HG02588 (cell line): Measurements from ENCODE around the gene RAN.
"Not testable (repeated sequence)": the region's sequence is repeated elsewhere in the genome, so short reads cannot be mapped to it uniquely, and the experiment has no call there.

ENCODE experiments used
- ATAC-seq: cut with Tn5 transposase; IDR thresholded peaks from one replicate; pipeline ENCODE4 v1.9.1; 2021; ENCODE audit warnings: mild to moderate bottlenecking, moderate library complexity; ENCODE audit not compliant: unreplicated experiment

Gene RAN

GRCh38 chr12:130871286-130872178, at the start of gene RAN:
RAN (plus strand) TSS chr12:130872066; CDS start chr12:130872594, 528 bp downstream.
- ATAC-seq: peak; percentile 73

- ATAC-seq: no peak
Observed at GRCh38 chr12:130825771-130826150, 46.1 kb upstream of the RAN start.

- no peak for ATAC-seq
Observed at GRCh38 chr12:130826151-130826801, 45.6 kb upstream of the RAN start.

- ATAC-seq: no peak
Observed at GRCh38 chr12:130827432-130827831, 44.4 kb upstream of the RAN start.

- ATAC-seq: no peak
Observed at GRCh38 chr12:130828895-130829294, 43.0 kb upstream of the RAN start.

- ATAC-seq: no peak
Observed at GRCh38 chr12:130829391-130830245, 42.2 kb upstream of the RAN start.

- no peak for ATAC-seq
Observed at GRCh38 chr12:130830246-130830551, 41.7 kb upstream of the RAN start.

GRCh38 chr12:130831246-130831645, 40.6 kb upstream of the RAN start:
- no peak for ATAC-seq

GRCh38 chr12:130831876-130832405, 39.9 kb upstream of the RAN start:
- no peak for ATAC-seq

- no peak for ATAC-seq
Observed at GRCh38 chr12:130832561-130833209, 39.2 kb upstream of the RAN start.

GRCh38 chr12:130835011-130835410, 36.9 kb upstream of the RAN start:
- no peak for ATAC-seq

- no peak for ATAC-seq
Observed at GRCh38 chr12:130835436-130835835, 36.4 kb upstream of the RAN start.

- ATAC-seq: peak; percentile 14
Observed at GRCh38 chr12:130838284-130838950, 33.4 kb upstream of the RAN start.

GRCh38 chr12:130838951-130839769, 32.7 kb upstream of the RAN start, which contains the start of gene STX2:
STX2 (minus strand) TSS chr12:130839250; CDS start chr12:130839099, 151 bp downstream.
- ATAC-seq: peak; percentile 91

- ATAC-seq: no peak
Observed at GRCh38 chr12:130839770-130840404, 32.0 kb upstream of the RAN start.

- ATAC-seq: no peak
Observed at GRCh38 chr12:130846369-130846768, 25.5 kb upstream of the RAN start.

GRCh38 chr12:130847112-130847511, 24.8 kb upstream of the RAN start:
- no peak for ATAC-seq

- not testable (repeated sequence) for ATAC-seq
Observed at GRCh38 chr12:130848105-130848504, 23.8 kb upstream of the RAN start.
